GM10266 (cell line): Measurements from ENCODE around the gene HP1BP3.

ENCODE experiments used
- DNase-seq: peaks from one replicate; pipeline ENCODE4 v3.0.0; 2012; ENCODE audit errors: extremely low spot score
- CTCF ChIP-seq: IDR thresholded peaks from 2 replicates; pipeline ENCODE4 v1.5.1; 2012; ENCODE audit warnings: mild to moderate bottlenecking, low read depth; ENCODE audit not compliant: control insufficient read depth, insufficient read depth; ENCODE audit errors: missing control alignments

The HP1BP3 gene

GRCh38 chr1:20731057-20731991 is 55.8 kb downstream of the HP1BP3 start:
- no peak for TF ChIP-seq CTCF
- DNase-seq = peak; percentile 67

GRCh38 chr1:20730690-20731056 is 56.4 kb downstream of the HP1BP3 start:
- DNase-seq = peak; percentile 27
- no peak for TF ChIP-seq CTCF

- no peak for TF ChIP-seq CTCF
Observed at GRCh38 chr1:20729990-20730689, 57.0 kb downstream of the HP1BP3 start.

GRCh38 chr1:20729155-20729931 is 57.8 kb downstream of the HP1BP3 start:
- TF ChIP-seq CTCF = no peak
- no peak for DNase-seq

More at GRCh38 chr1:20729990-20730689, 57.0 kb downstream of the HP1BP3 start:
- DNase-seq = peak; percentile 28

GRCh38 chr1:20728371-20729154 is 58.5 kb downstream of the HP1BP3 start:
- TF ChIP-seq CTCF = no peak
- no peak for DNase-seq

- no peak for DNase-seq
- TF ChIP-seq CTCF = no peak
Observed at GRCh38 chr1:20727746-20728316, 59.3 kb downstream of the HP1BP3 start.
